Adrenal gland (tissue), 5 donors: ENCODE measurements around the gene ARMH3.

ENCODE experiments used
- POLR2A ChIP-seq, 2 donors: fragments of 450-650 bp; IDR thresholded peaks; one replicate each; pipeline ENCODE4 v1.6.1; 2017; ENCODE audit warnings: antibody characterized with exemption in 2 of 2, mild to moderate bottlenecking in 2 of 2, moderate library complexity in 1 of 2
- TF ChIP-seq, protein P1 (sequence below), 6 experiments: fragments of 450-650 bp in 4 of 6; fragments of 200-600 bp in 2 of 6; sonication (generic) in 1 of 6; IDR thresholded peaks; 1 replicate in 5 of 6; 2 replicates in 1 of 6; pipeline versions ENCODE4 v1.5.1 to v1.8.0; 2016 to 2021; ENCODE audit warnings: antibody characterized with exemption in 6 of 6, mild to moderate bottlenecking in 2 of 6, moderate library complexity in 1 of 6
- donor health status: DM: no; HTN: no; CAD: no.

DNA sequence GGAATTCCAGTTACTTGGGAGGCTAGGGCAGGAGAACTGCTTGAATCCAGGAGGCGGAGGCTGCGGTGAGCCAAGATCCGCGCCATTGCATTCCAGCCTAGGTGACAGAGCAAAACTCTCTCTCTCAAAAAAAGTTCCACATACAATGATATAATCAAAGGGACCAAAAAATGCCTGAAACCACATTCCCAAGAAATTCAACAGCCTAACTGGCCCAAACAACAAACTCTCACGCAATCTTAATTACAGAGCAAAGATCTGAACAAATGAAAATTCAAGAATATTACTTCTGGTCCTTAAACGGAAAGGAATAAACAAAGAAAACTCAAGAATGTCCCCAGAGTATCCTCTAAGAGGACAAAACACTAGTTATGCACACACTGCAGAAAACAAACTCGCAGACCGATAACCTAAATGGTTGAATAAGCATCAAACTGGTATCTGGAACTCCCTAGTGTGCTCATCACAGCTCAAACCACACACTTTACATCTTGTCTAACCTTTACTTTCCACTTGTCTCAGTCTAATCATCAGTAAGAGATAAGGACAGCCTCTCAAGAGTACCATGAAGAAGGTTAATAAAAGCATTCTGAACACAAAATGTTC, 241.4 kb downstream of the ARMH3 start:
- TF ChIP-seq, protein P1, sequence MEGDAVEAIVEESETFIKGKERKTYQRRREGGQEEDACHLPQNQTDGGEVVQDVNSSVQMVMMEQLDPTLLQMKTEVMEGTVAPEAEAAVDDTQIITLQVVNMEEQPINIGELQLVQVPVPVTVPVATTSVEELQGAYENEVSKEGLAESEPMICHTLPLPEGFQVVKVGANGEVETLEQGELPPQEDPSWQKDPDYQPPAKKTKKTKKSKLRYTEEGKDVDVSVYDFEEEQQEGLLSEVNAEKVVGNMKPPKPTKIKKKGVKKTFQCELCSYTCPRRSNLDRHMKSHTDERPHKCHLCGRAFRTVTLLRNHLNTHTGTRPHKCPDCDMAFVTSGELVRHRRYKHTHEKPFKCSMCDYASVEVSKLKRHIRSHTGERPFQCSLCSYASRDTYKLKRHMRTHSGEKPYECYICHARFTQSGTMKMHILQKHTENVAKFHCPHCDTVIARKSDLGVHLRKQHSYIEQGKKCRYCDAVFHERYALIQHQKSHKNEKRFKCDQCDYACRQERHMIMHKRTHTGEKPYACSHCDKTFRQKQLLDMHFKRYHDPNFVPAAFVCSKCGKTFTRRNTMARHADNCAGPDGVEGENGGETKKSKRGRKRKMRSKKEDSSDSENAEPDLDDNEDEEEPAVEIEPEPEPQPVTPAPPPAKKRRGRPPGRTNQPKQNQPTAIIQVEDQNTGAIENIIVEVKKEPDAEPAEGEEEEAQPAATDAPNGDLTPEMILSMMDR (IDR thresholded peaks at IDR 0.05), result no peak
- no peak for TF ChIP-seq POLR2A (IDR thresholded peaks at IDR 0.05)
